ENCODE results near the gene ADAMTSL4.

Gene ADAMTSL4

DNA sequence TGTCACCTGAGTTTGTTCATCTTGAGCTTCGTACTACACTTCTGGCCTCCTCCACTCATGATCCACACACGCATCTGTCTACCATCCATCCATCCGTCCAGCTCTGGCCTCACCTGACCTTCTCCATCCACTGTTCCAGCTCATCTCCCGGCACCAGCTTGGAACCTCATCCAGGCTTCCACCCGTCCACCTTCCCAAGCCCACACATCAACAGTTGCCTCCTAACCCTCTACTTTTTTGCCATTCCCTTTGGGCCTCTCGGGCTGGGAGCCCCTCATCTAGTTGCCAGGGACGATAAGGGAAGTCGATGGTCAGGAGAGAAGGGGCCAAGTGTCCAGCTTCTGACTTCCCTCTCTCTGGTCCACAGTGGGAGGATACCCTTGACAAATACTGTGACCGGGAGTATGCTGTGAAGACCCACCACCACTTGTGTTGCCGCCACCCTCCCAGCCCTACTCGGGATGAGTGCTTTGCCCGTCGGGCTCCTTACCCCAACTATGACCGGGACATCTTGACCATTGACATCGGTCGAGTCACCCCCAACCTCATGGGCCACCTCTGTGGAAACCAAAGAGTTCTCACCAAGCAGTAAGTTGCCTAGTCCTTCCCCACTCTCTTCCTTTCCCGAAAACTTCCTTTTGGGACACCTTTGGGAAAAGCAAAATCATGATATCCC, 37.1 kb upstream of the ADAMTSL4 start:
- no peaks in the 10 kb centered on the region for H3K79me2 ChIP-seq (ENCODE audit: control insufficient read depth, insufficient read depth, low read length)
- no peak overlapping the region for H4K8ac ChIP-seq (ENCODE audit: low read depth, low read length)
- H3K79me1 ChIP-seq (ENCODE audit: low read length) = no peaks in the 10 kb centered on the region
- H3K4ac ChIP-seq (ENCODE audit: low read depth, low read length) = no peak overlapping the region
- H3K4me3 ChIP-seq (ENCODE audit: low read length) = no peak overlapping the region
- H2BK5ac ChIP-seq (ENCODE audit: low read length) = no peak overlapping the region
- no peak overlapping the region for H2BK15ac ChIP-seq (replicated peaks; ENCODE audit: low read depth)
- H3K18ac ChIP-seq (ENCODE audit: low read length) = no peak overlapping the region
- no peaks in the 10 kb centered on the region for H3K27me3 ChIP-seq (ENCODE audit: insufficient read depth, low read length, poor library complexity)
- H3K9ac ChIP-seq (ENCODE audit: low read length) = no peak overlapping the region
- H3K27ac ChIP-seq (ENCODE audit: low read depth, low read length) = no peak overlapping the region
- WGBS (ENCODE audit: extremely low coverage, insufficient coverage, low lambda C conversion rate) = no CpG with 5 or more reads among the region's 17 CpGs
- no peak overlapping the region for H4K5ac ChIP-seq (ENCODE audit: low read length)
- H2BK120ac ChIP-seq (ENCODE audit: low read depth, low read length) = no peak overlapping the region
- H3K36me3 ChIP-seq (ENCODE audit: control insufficient read depth, insufficient read depth, low read length) = no peaks in the 10 kb centered on the region
- no peak overlapping the region for H3K56ac ChIP-seq (ENCODE audit: low read length)
- no peak for DNase-seq
- H2AK5ac ChIP-seq (ENCODE audit: low read length) = no peak overlapping the region
- H3K4me1 ChIP-seq (ENCODE audit: control insufficient read depth, low read depth, low read length) = no peaks in the 10 kb centered on the region
- H3K4me2 ChIP-seq (ENCODE audit: low read length) = no peak overlapping the region
- H3K23ac ChIP-seq (ENCODE audit: low read length) = no peak overlapping the region

GRCh38 chr1:150512846-150513245, 36.4 kb upstream of the ADAMTSL4 start:
- no CpG with 5 or more reads among the region's 2 CpGs for WGBS (ENCODE audit: extremely low coverage, insufficient coverage, low lambda C conversion rate)
- no peak overlapping the region for H4K8ac ChIP-seq (ENCODE audit: low read depth, low read length)

DNA sequence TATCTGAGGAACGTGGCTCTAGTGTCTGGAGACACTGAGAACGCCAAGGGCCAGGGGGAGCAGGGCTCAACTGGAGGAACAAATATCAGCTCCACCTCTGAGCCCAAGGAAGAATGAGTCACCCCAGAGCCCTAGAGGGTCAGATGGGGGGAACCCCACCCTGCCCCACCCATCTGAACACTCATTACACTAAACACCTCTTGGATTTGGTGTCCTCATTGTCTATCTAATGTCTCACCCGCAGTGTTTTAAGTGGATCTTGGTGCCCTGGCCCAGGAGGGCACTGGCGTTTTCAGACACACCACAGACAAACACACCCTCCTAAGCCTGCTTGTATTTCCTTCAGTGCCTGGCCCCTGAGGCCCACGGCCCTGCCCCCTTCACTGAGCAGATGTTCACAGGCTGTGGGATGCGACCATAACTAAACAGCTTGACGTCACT, 35.8 kb upstream of the ADAMTSL4 start:
- WGBS (ENCODE audit: extremely low coverage, insufficient coverage, low lambda C conversion rate) = no CpG with 5 or more reads among the region's 7 CpGs

More at GRCh38 chr1:150512846-150513245, 36.4 kb upstream of the ADAMTSL4 start:
- Histone ChIP-seq H2BK120ac (ENCODE audit: low read depth, low read length) (no peak overlapping the region), H3K9ac (ENCODE audit: low read length) (no peak overlapping the region), H3K79me1 (ENCODE audit: low read length) (no peaks in the 10 kb centered on the region), H3K36me3 (ENCODE audit: control insufficient read depth, insufficient read depth, low read length) (no peaks in the 10 kb centered on the region), H3K79me2 (ENCODE audit: control insufficient read depth, insufficient read depth, low read length) (no peaks in the 10 kb centered on the region), H3K23ac (ENCODE audit: low read length) (no peak overlapping the region), H3K27ac (ENCODE audit: low read depth, low read length) (no peak overlapping the region), H2BK15ac (replicated peaks; ENCODE audit: low read depth) (no peak overlapping the region), H3K18ac (ENCODE audit: low read length) (no peak overlapping the region), H4K5ac (ENCODE audit: low read length) (no peak overlapping the region), H3K56ac (ENCODE audit: low read length) (no peak overlapping the region), H3K27me3 (ENCODE audit: insufficient read depth, low read length, poor library complexity) (no peaks in the 10 kb centered on the region), H3K4ac (ENCODE audit: low read depth, low read length) (no peak overlapping the region), H2AK5ac (ENCODE audit: low read length) (no peak overlapping the region), H2BK5ac (ENCODE audit: low read length) (no peak overlapping the region), H3K4me1 (ENCODE audit: control insufficient read depth, low read depth, low read length) (no peaks in the 10 kb centered on the region), H3K4me3 (ENCODE audit: low read length) (no peak overlapping the region), H3K4me2 (ENCODE audit: low read length) (no peak overlapping the region)
- DNase-seq = no peak

GRCh38 chr1:150514260-150514659, 34.9 kb upstream of the ADAMTSL4 start:
- no peak overlapping the region for H3K4me3 ChIP-seq (ENCODE audit: low read length)
- H2AK5ac ChIP-seq (ENCODE audit: low read length) = no peak overlapping the region
- H4K8ac ChIP-seq (ENCODE audit: low read depth, low read length) = no peak overlapping the region
- no peak overlapping the region for H4K5ac ChIP-seq (ENCODE audit: low read length)
- H3K27ac ChIP-seq (ENCODE audit: low read depth, low read length) = no peak overlapping the region
- no peak overlapping the region for H2BK120ac ChIP-seq (ENCODE audit: low read depth, low read length)
- WGBS (ENCODE audit: extremely low coverage, insufficient coverage, low lambda C conversion rate) = no CpG with 5 or more reads among the region's 9 CpGs
- H3K36me3 ChIP-seq (ENCODE audit: control insufficient read depth, insufficient read depth, low read length) = no peaks in the 10 kb centered on the region
- H3K79me2 ChIP-seq (ENCODE audit: control insufficient read depth, insufficient read depth, low read length) = no peaks in the 10 kb centered on the region
- no peak overlapping the region for H3K18ac ChIP-seq (ENCODE audit: low read length)
- no peaks in the 10 kb centered on the region for H3K4me1 ChIP-seq (ENCODE audit: control insufficient read depth, low read depth, low read length)
- no peak overlapping the region for H2BK15ac ChIP-seq (replicated peaks; ENCODE audit: low read depth)
- H3K79me1 ChIP-seq (ENCODE audit: low read length) = no peaks in the 10 kb centered on the region
- no peak overlapping the region for H2BK5ac ChIP-seq (ENCODE audit: low read length)
- H3K9ac ChIP-seq (ENCODE audit: low read length) = no peak overlapping the region
- no peak overlapping the region for H3K23ac ChIP-seq (ENCODE audit: low read length)
- no peak for DNase-seq
- no peak overlapping the region for H3K56ac ChIP-seq (ENCODE audit: low read length)
- no peak overlapping the region for H3K4ac ChIP-seq (ENCODE audit: low read depth, low read length)
- H3K4me2 ChIP-seq (ENCODE audit: low read length) = no peak overlapping the region
- H3K27me3 ChIP-seq (ENCODE audit: insufficient read depth, low read length, poor library complexity) = no peaks in the 10 kb centered on the region

More for the DNA sequence above, 35.8 kb upstream of the ADAMTSL4 start:
- H3K27ac ChIP-seq (ENCODE audit: low read depth, low read length) = no peak overlapping the region
- no peak overlapping the region for H3K9ac ChIP-seq (ENCODE audit: low read length)
- H3K18ac ChIP-seq (ENCODE audit: low read length) = no peak overlapping the region
- no peaks in the 10 kb centered on the region for H3K36me3 ChIP-seq (ENCODE audit: control insufficient read depth, insufficient read depth, low read length)
- H3K4me2 ChIP-seq (ENCODE audit: low read length) = no peak overlapping the region
- H2BK15ac ChIP-seq (replicated peaks; ENCODE audit: low read depth) = no peak overlapping the region
- H3K56ac ChIP-seq (ENCODE audit: low read length) = no peak overlapping the region
- H3K79me2 ChIP-seq (ENCODE audit: control insufficient read depth, insufficient read depth, low read length) = no peaks in the 10 kb centered on the region
- H3K23ac ChIP-seq (ENCODE audit: low read length) = no peak overlapping the region
- no peak overlapping the region for H2BK5ac ChIP-seq (ENCODE audit: low read length)
- no peak overlapping the region for H2BK120ac ChIP-seq (ENCODE audit: low read depth, low read length)
- no peak overlapping the region for H4K8ac ChIP-seq (ENCODE audit: low read depth, low read length)
- H4K5ac ChIP-seq (ENCODE audit: low read length) = no peak overlapping the region
- no peaks in the 10 kb centered on the region for H3K27me3 ChIP-seq (ENCODE audit: insufficient read depth, low read length, poor library complexity)
- H3K4me3 ChIP-seq (ENCODE audit: low read length) = no peak overlapping the region
- H2AK5ac ChIP-seq (ENCODE audit: low read length) = no peak overlapping the region
- no peak overlapping the region for H3K4ac ChIP-seq (ENCODE audit: low read depth, low read length)
- DNase-seq = no peak
- no peaks in the 10 kb centered on the region for H3K79me1 ChIP-seq (ENCODE audit: low read length)
- H3K4me1 ChIP-seq (ENCODE audit: control insufficient read depth, low read depth, low read length) = no peaks in the 10 kb centered on the region

- Histone ChIP-seq H2BK120ac (ENCODE audit: low read depth, low read length) (no peak overlapping the region), H3K4me1 (ENCODE audit: control insufficient read depth, low read depth, low read length) (no peaks in the 10 kb centered on the region), H3K23ac (ENCODE audit: low read length) (no peak overlapping the region), H3K79me2 (ENCODE audit: control insufficient read depth, insufficient read depth, low read length) (no peaks in the 10 kb centered on the region), H3K56ac (ENCODE audit: low read length) (peak overlapping the region; percentile 97), H2AK5ac (ENCODE audit: low read length) (no peak overlapping the region), H4K5ac (ENCODE audit: low read length) (no peak overlapping the region), H2BK15ac (replicated peaks; ENCODE audit: low read depth) (no peak overlapping the region), H3K79me1 (ENCODE audit: low read length) (no peaks in the 10 kb centered on the region), H3K27ac (ENCODE audit: low read depth, low read length) (peak overlapping the region; percentile 34), H3K9ac (ENCODE audit: low read length) (peak overlapping the region; percentile 96), H3K4me3 (ENCODE audit: low read length) (peak overlapping the region; percentile 73), H3K36me3 (ENCODE audit: control insufficient read depth, insufficient read depth, low read length) (no peaks in the 10 kb centered on the region), H3K18ac (ENCODE audit: low read length) (peak overlapping the region; percentile 57), H3K4ac (ENCODE audit: low read depth, low read length) (peak overlapping the region; percentile 47), H4K8ac (ENCODE audit: low read depth, low read length) (no peak overlapping the region), H2BK5ac (ENCODE audit: low read length) (no peak overlapping the region), H3K27me3 (ENCODE audit: insufficient read depth, low read length, poor library complexity) (no peaks in the 10 kb centered on the region), H3K4me2 (ENCODE audit: low read length) (peak overlapping the region; percentile 89)
- WGBS (ENCODE audit: extremely low coverage, insufficient coverage, low lambda C conversion rate) = no CpG with 5 or more reads among the region's 21 CpGs
- DNase-seq = no peak
Observed at GRCh38 chr1:150514913-150515327, 34.3 kb upstream of the ADAMTSL4 start.
